OCI-LY7 (cell line): ENCODE results near the gene PEX11G. TPM values are rescaled to one million over a fixed set of nuclear protein-coding genes. Genes with fewer than 3 reads are reported as not detected.

Source experiments
- BruUV-seq: library from RNA; stranded (reverse); fragments of 400-500 nt; replicated peaks from 2 replicates; lab custom pipeline; 2021; lab: Mats Ljungman, UMichigan
- CTCF ChIA-PET: fragments of 300-600 bp; sonication (Branson Sonifier 250); formaldehyde crosslinking; loops from one replicate; lab custom pipeline; 2022; ENCODE audit warnings: antibody characterized with exemption; ENCODE audit not compliant: unreplicated experiment; lab: Charles Lee
- POLR2A ChIA-PET: fragments of 300-600 bp; sonication (Branson Sonifier 250); formaldehyde crosslinking; loops from one replicate; lab custom pipeline; 2022; ENCODE audit warnings: antibody characterized with exemption; lab: Charles Lee
- DNase-seq: peaks from one replicate; pipeline ENCODE4 v3.0.0-alpha.2; 2015; ENCODE audit warnings: low spot score
- H2AFZ ChIP-seq: fragments of 200-600 bp; sonication (generic), shearing (Covaris generic); 2 replicates; pipeline ENCODE4 v1.6.1; 2014; ENCODE audit warnings: mild to moderate bottlenecking, antibody characterized with exemption, low read length, moderate library complexity
- H3K27ac ChIP-seq: fragments of 200-600 bp; sonication (generic); 2 replicates; pipeline ENCODE4 v1.5.1; 2014; ENCODE audit warnings: mixed run types, low read depth, mild to moderate bottlenecking, moderate library complexity, low read length, inconsistent platforms; ENCODE audit not compliant: poor library complexity, severe bottlenecking
- H3K36me3 ChIP-seq: fragments of 200-600 bp; sonication (generic); 2 replicates; pipeline ENCODE4 v1.6.1; 2014; ENCODE audit warnings: mild to moderate bottlenecking, antibody characterized with exemption, low read length, moderate library complexity, mixed read lengths; ENCODE audit not compliant: insufficient read depth
- H3K4me1 ChIP-seq: fragments of 200-600 bp; sonication (generic); 2 replicates; pipeline ENCODE4 v1.5.1; 2014; ENCODE audit warnings: mild to moderate bottlenecking, low read length; ENCODE audit not compliant: insufficient read depth, poor library complexity, severe bottlenecking
- H3K4me2 ChIP-seq: fragments of 200-600 bp; sonication (generic); 2 replicates; pipeline ENCODE4 v1.6.1; 2014; ENCODE audit warnings: mild to moderate bottlenecking, low read length
- H3K4me3 ChIP-seq: fragments of 200-600 bp; sonication (generic); 2 replicates; pipeline ENCODE4 v1.5.1; 2014; ENCODE audit warnings: mild to moderate bottlenecking, low read depth, low read length; ENCODE audit not compliant: poor library complexity, severe bottlenecking
- H3K79me2 ChIP-seq: fragments of 200-600 bp; sonication (generic); 2 replicates; pipeline ENCODE4 v1.6.1; 2016; ENCODE audit warnings: low read depth, mild to moderate bottlenecking, low read length, moderate library complexity, mixed read lengths; ENCODE audit not compliant: insufficient read depth
- H3K9me2 ChIP-seq: fragments of 200-600 bp; sonication (generic); 2 replicates; pipeline ENCODE4 v1.6.1; 2016; ENCODE audit warnings: mild to moderate bottlenecking, low read length, mixed read lengths; ENCODE audit not compliant: insufficient read depth
- H3K9me3 ChIP-seq: fragments of 200-600 bp; sonication (generic); 2 replicates; pipeline ENCODE4 v1.6.1; 2014; ENCODE audit warnings: mild to moderate bottlenecking, mixed run types, low read length, mixed read lengths
- H4K20me1 ChIP-seq: fragments of 200-600 bp; sonication (generic); 2 replicates; pipeline ENCODE4 v1.6.1; 2014; ENCODE audit warnings: mild to moderate bottlenecking, antibody characterized with exemption, low read length, moderate library complexity, mixed read lengths; ENCODE audit not compliant: insufficient read depth
- EZH2phosphoT487 ChIP-seq: fragments of 200-600 bp; sonication (generic); IDR thresholded peaks from 2 replicates; pipeline ENCODE4 v1.6.1; 2018; ENCODE audit warnings: low read depth, borderline replicate concordance, mild to moderate bottlenecking, mixed run types, antibody characterized with exemption, low read length, moderate library complexity, mixed read lengths
- intact Hi-C: fragments of 100-400 bp; cut with micrococcal nuclease; formaldehyde crosslinking; loops from one replicate; pipeline ENCODE4 v1.10.0; 2022; ENCODE audit not compliant: unreplicated experiment
- total RNA-seq, 2 experiments: library from RNA; depleted of rRNA in 1 of 2; stranded (reverse); fragments of >200 nt in 1 of 2; shearing (Covaris generic) in 1 of 2; gene quantifications; 2 replicates each; pipeline ENCODE4 v1.2.3, GENCODE V29; 2014 to 2022
- TF ChIP-seq, protein P1 (sequence below): fragments of 200-600 bp; sonication (generic); conservative IDR thresholded peaks from 2 replicates; pipeline ENCODE4 v1.5.1; 2014; ENCODE audit warnings: mild to moderate bottlenecking, antibody characterized with exemption, low read length, moderate library complexity, mixed read lengths

PEX11G gene
- total RNA-seq, 2 experiments from 2014 or later = not detected

DNA sequence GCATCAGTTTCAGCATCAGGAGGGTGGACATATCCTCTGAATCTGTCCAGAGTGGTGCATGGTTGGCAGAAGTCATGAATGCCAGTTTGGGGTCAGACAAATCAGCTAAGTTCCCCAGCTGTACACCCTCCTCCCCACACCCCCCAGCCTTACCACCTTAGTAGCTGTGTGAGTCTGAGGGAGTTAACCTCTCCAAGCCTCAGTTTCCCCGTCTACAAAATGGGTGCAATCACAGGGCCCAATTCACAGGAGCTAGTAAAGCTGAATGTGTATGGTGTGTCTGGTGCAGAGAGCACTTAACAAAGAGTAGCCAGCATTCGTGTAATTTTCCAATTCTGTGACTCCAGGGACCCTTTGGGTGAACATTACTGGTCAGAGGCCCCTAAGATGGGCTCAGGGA lies 13.7 kb upstream of the PEX11G start:
- H3K79me2 ChIP-seq = no peaks in the 10 kb centered on the region
- POLR2A ChIA-PET = no interaction called here

DNA sequence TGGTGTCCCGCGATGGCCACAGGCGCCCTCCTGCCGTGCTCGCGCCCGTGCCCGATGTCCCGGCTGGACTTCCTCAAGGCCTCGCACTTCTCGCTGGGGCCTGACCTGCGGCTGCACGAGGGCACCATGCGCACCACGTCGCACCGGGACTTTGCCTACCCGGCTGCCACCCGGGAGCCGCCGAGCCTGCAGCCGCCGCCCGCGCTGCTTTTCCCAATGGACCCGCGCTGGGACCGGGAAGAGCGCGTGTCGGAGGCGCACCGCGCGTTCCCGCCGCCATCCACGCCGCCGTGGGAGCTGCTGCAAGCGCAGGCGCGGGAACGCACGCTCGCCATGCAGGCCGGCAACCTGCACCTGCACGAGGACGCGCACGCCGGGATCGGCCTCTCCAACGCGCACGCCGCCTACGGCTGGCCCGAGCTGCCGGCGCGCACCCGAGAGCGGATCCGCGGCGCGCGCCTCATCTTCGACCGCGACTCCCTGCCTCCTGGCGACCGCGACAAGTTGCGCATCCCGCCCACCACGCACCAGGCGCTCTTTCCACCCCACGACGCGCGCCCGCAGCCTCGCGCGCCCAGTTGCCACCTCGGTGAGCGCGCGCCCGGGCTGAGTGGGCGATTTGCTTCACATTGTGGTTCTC lies 12.1 kb upstream of the PEX11G start:
- ChIA-PET CTCF (no interaction called here), POLR2A (interaction anchor here (0.7 kb wide), 1 partner anchor 342 kb away, joined by 3 read pairs; no protein-coding TSS in a partner anchor)
- Histone ChIP-seq H3K4me1 (peaks cover 8% of the 10 kb centered on the region), H4K20me1 (no peaks in the 10 kb centered on the region), H3K79me2 (no peaks in the 10 kb centered on the region), H3K36me3 (no peaks in the 10 kb centered on the region), H3K4me3 (no peak overlapping the region), H3K27ac (no peak overlapping the region), H3K4me2 (no peak overlapping the region), H2AFZ (no peak overlapping the region), H3K9me2 (no peaks in the 10 kb centered on the region), H3K9me3 (no peaks in the 10 kb centered on the region)
- intact Hi-C loops = no loop called here
- no TSS peak for BruUV-seq
- no peak for DNase-seq
- TF ChIP-seq, protein P1, sequence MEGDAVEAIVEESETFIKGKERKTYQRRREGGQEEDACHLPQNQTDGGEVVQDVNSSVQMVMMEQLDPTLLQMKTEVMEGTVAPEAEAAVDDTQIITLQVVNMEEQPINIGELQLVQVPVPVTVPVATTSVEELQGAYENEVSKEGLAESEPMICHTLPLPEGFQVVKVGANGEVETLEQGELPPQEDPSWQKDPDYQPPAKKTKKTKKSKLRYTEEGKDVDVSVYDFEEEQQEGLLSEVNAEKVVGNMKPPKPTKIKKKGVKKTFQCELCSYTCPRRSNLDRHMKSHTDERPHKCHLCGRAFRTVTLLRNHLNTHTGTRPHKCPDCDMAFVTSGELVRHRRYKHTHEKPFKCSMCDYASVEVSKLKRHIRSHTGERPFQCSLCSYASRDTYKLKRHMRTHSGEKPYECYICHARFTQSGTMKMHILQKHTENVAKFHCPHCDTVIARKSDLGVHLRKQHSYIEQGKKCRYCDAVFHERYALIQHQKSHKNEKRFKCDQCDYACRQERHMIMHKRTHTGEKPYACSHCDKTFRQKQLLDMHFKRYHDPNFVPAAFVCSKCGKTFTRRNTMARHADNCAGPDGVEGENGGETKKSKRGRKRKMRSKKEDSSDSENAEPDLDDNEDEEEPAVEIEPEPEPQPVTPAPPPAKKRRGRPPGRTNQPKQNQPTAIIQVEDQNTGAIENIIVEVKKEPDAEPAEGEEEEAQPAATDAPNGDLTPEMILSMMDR = no peak
- no peak for TF ChIP-seq EZH2phosphoT487

More for the DNA sequence above, 13.7 kb upstream of the PEX11G start:
- no peaks in the 10 kb centered on the region for H3K9me2 ChIP-seq
- intact Hi-C loops = no loop called here
- CTCF ChIA-PET = no interaction called here
- H3K4me2 ChIP-seq = no peak overlapping the region
- H3K4me1 ChIP-seq = peaks cover 13% of the 10 kb centered on the region
- no peak for DNase-seq
- no peaks in the 10 kb centered on the region for H3K36me3 ChIP-seq
- no peak overlapping the region for H3K27ac ChIP-seq
- H2AFZ ChIP-seq = no peak overlapping the region
- no peak overlapping the region for H3K4me3 ChIP-seq
- BruUV-seq = no TSS peak
- H4K20me1 ChIP-seq = no peaks in the 10 kb centered on the region
- no peak for TF ChIP-seq EZH2phosphoT487
- TF ChIP-seq, protein P1 = no peak
- no peaks in the 10 kb centered on the region for H3K9me3 ChIP-seq

DNA sequence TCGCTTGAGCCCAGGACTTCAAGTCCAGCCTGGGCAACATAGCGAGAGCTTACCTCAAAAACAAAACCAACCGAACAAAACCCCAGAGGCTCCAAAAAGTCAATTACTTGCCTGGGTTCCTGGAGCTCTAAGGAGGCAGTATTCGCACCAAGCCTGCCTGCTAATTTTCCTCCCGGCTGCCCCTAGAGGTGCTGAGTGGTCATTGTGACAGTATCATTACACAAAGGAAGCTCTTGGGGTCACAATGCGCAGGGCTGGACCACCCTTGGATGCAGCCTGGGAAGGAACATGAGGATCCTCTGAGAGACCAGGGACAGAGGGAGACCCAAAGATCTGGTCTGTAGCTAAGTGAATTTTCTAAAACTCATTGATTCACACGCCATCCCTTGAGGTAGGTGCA lies 8.5 kb upstream of the PEX11G start:
- Histone ChIP-seq H3K36me3 (no peaks in the 10 kb centered on the region), H3K9me2 (no peaks in the 10 kb centered on the region), H4K20me1 (no peaks in the 10 kb centered on the region), H3K9me3 (no peaks in the 10 kb centered on the region), H3K4me1 (no peaks in the 10 kb centered on the region), H2AFZ (no peak overlapping the region), H3K27ac (no peak overlapping the region), H3K79me2 (no peaks in the 10 kb centered on the region), H3K4me3 (no peak overlapping the region), H3K4me2 (no peak overlapping the region)
- no peak for DNase-seq
- intact Hi-C loops = no loop called here
- ChIA-PET CTCF (no interaction called here), POLR2A (interaction anchor here (0.6 to 0.9 kb wide), 2 partner anchors 9 to 278 kb away, joined by 3 read pairs; no protein-coding TSS in a partner anchor)
- TF ChIP-seq, protein P1 = peak; percentile 71
- TF ChIP-seq EZH2phosphoT487 = no peak
- no TSS peak for BruUV-seq
